Panc1 (cell line): ENCODE data around the gene SNRPA1. TPM values are rescaled to one million over a fixed set of nuclear protein-coding genes. Genes with fewer than 3 reads are reported as not detected.

Experiments
- ATAC-seq: fragments of 200-7000 bp; cut with Tn5 transposase; 2 replicates; pipeline ENCODE4 v1.9.1; 2020; ENCODE audit warnings: mild to moderate bottlenecking, moderate library complexity
- BruUV-seq: library from RNA; stranded (reverse); fragments of 400-500 nt; replicated peaks from 2 replicates; lab custom pipeline; 2021; lab: Mats Ljungman, UMichigan
- CTCF ChIA-PET: fragments of 300-600 bp; sonication (Branson Sonifier 250); formaldehyde crosslinking; loops from one replicate; lab custom pipeline; 2022; ENCODE audit warnings: antibody characterized with exemption; lab: Charles Lee
- POLR2A ChIA-PET: fragments of 300-600 bp; sonication (Branson Sonifier 250); formaldehyde crosslinking; loops from one replicate; lab custom pipeline; 2022; ENCODE audit warnings: antibody characterized with exemption; lab: Charles Lee
- DNase-seq: peaks from one replicate; pipeline ENCODE4 v3.0.0-alpha.2; 2010; ENCODE audit warnings: low read depth, low spot score
- H3K27ac ChIP-seq: 2 replicates; pipeline ENCODE4 v1.5.1; 2011; ENCODE audit warnings: mild to moderate bottlenecking, low read length, inconsistent platforms
- H3K27me3 ChIP-seq: fragments of 200-500 bp; sonication (Bioruptor generic); 2 replicates; pipeline ENCODE4 v1.6.0; 2014; ENCODE audit warnings: low read length, inconsistent platforms; ENCODE audit not compliant: control insufficient read depth, insufficient read depth
- H3K36me3 ChIP-seq: fragments of 200-500 bp; sonication (Bioruptor generic); 2 replicates; pipeline ENCODE4 v1.5.1; 2014; ENCODE audit warnings: inconsistent platforms, mild to moderate bottlenecking, low read length, moderate library complexity; ENCODE audit not compliant: control insufficient read depth, insufficient read depth
- H3K4me1 ChIP-seq: 2 replicates; pipeline ENCODE4 v1.5.1; 2011; ENCODE audit warnings: inconsistent platforms, mild to moderate bottlenecking, low read length, moderate library complexity; ENCODE audit not compliant: control insufficient read depth, insufficient read depth
- H3K4me3 ChIP-seq, 2 experiments: 2 replicates each; pipeline ENCODE4 v1.5.1; 2011 to 2012; ENCODE audit warnings: low read depth in 2 of 2, low read length in 2 of 2, mild to moderate bottlenecking in 2 of 2, inconsistent platforms in 1 of 2, moderate library complexity in 1 of 2
- H3K9me3 ChIP-seq: fragments of 200-500 bp; sonication (Bioruptor generic); 2 replicates; pipeline ENCODE4 v1.5.1; 2014; ENCODE audit warnings: low read depth, mild to moderate bottlenecking, inconsistent platforms, low read length, moderate library complexity; ENCODE audit not compliant: control insufficient read depth, insufficient read depth
- CTCF ChIP-seq: fragments of 450-650 bp; IDR thresholded peaks from 2 replicates; pipeline ENCODE4 v1.5.1; 2017; ENCODE audit warnings: mild to moderate bottlenecking
- POLR2AphosphoS5 ChIP-seq: IDR thresholded peaks from 2 replicates; pipeline ENCODE4 v1.6.1; 2012; ENCODE audit warnings: mild to moderate bottlenecking, low read depth, low read length, moderate library complexity
- REST ChIP-seq, 2 experiments: IDR thresholded peaks; 2 replicates each; pipeline ENCODE4 v1.6.1; 2011 to 2012; ENCODE audit warnings: low read depth in 2 of 2, control low read depth in 1 of 2, low read length in 1 of 2, mild to moderate bottlenecking in 1 of 2, moderate library complexity in 1 of 2; ENCODE audit not compliant: insufficient read depth in 1 of 2
- SIN3A ChIP-seq: IDR thresholded peaks from 2 replicates; pipeline ENCODE4 v1.6.1; 2012; ENCODE audit warnings: low read depth, mild to moderate bottlenecking, low read length, moderate library complexity, borderline replicate concordance; ENCODE audit not compliant: insufficient read depth
- TCF7L2 ChIP-seq: IDR thresholded peaks from 2 replicates; pipeline ENCODE4 v1.6.1; 2011; ENCODE audit warnings: mild to moderate bottlenecking, low read depth, low read length, inconsistent platforms
- in situ Hi-C: cut with HindIII; loops from 2 replicates; pipeline ENCODE4 v1.10.0; 2016; ENCODE audit warnings: low sequenced_read_pairs, low pct_unique_long_range_greater_than_20kb
- intact Hi-C: fragments of 100-400 bp; cut with micrococcal nuclease; formaldehyde crosslinking; loops from one replicate; pipeline ENCODE4 v1.10.0; 2022; ENCODE audit not compliant: unreplicated experiment
- total RNA-seq: library from RNA; stranded (reverse); gene quantifications from one replicate; pipeline ENCODE4 v1.2.1, GENCODE V29; 2021; ENCODE audit not compliant: unreplicated experiment

The SNRPA1 gene
- total RNA-seq, 1 experiment from 2014 or later: 98.0 TPM

DNA sequence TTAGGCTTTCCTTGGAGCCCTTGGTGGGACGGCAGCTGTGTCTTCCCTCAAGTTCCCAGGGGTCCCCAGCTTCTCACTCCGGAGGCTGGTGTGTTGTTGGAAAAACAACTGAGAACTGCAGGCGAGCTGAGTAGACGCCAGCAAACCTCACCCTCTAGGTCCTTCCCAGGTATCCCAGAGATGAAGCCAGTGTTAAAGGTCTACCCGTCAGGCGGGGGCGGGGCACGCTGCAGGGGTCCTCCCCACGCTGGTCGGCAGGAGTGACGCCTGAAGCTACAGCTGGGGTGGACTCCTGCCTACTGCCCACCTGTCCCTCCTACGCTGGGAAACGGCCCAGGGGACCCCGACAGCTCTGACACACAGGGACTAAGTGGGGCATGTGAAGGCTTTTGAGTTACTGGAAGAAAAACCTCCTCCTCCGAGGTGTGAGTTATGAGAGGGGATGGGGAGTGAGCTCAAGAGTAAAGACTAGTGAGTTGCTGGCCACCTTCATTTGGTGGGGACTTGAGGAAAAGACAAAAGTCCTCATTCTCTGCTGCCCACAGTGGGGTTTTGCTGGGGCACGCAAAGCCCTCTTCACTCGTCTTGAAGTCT is 32.2 kb upstream of the SNRPA1 start:
- in situ Hi-C loops: no loop called here
- Histone ChIP-seq H3K27me3 (no peaks in the 10 kb centered on the region), H3K27ac (no peak overlapping the region), H3K9me3 (no peaks in the 10 kb centered on the region), H3K4me1 (no peaks in the 10 kb centered on the region), H3K4me3 (no peak overlapping the region), H3K36me3 (no peaks in the 10 kb centered on the region)
- ATAC-seq (no peak), DNase-seq (no peak)
- no peak for TF ChIP-seq CTCF
- no peak for TF ChIP-seq SIN3A
- TF ChIP-seq POLR2AphosphoS5: no peak
- TF ChIP-seq TCF7L2: no peak
- no peak for TF ChIP-seq REST (IDR thresholded peaks at IDR 0.05; ENCODE audit: insufficient read depth in 1 of 2, low read depth in 2 of 2, low read length in 1 of 2)
- BruUV-seq: no TSS peak
- ChIA-PET POLR2A (no interaction called here), CTCF (no interaction called here)
- intact Hi-C loops: no loop called here

GRCh38 chr15:101326462-101327146 is 31.6 kb upstream of the SNRPA1 start:
- Histone ChIP-seq H3K27ac (no peak overlapping the region), H3K4me3 (no peak overlapping the region), H3K9me3 (no peaks in the 10 kb centered on the region), H3K4me1 (no peaks in the 10 kb centered on the region), H3K36me3 (no peaks in the 10 kb centered on the region), H3K27me3 (no peaks in the 10 kb centered on the region)
- ATAC-seq: no peak
- no peak for TF ChIP-seq SIN3A
- TF ChIP-seq POLR2AphosphoS5: no peak
- no peak for TF ChIP-seq CTCF
- TF ChIP-seq REST (IDR thresholded peaks at IDR 0.05; ENCODE audit: insufficient read depth in 1 of 2, low read depth in 2 of 2, low read length in 1 of 2): no peak
- no peak for TF ChIP-seq TCF7L2
- no peak for DNase-seq
- POLR2A ChIA-PET: no interaction called here
- in situ Hi-C loops (no loop called here), intact Hi-C loops (no loop called here)
- CTCF ChIA-PET: no interaction called here
- no TSS peak for BruUV-seq
